OCI-LY1 (cell line): ENCODE measurements around the gene YWHAQ.

Experiments used
- EZH2 ChIP-seq: fragments of 200-600 bp; sonication (generic), shearing (Covaris generic); IDR thresholded peaks from 2 replicates; pipeline ENCODE4 v1.8.0; 2017; ENCODE audit warnings: borderline replicate concordance, mixed run types, mild to moderate bottlenecking, antibody characterized with exemption, low read length, moderate library complexity, mixed read lengths
- TF ChIP-seq, protein P1 (sequence below): fragments of 200-600 bp; sonication (generic), shearing (Covaris generic); IDR thresholded peaks from 2 replicates; pipeline ENCODE4 v1.5.1; 2017; ENCODE audit warnings: mild to moderate bottlenecking, antibody characterized with exemption, low read length, moderate library complexity, mixed read lengths

GRCh38 chr2:9613291-9613690 is 17.5 kb downstream of the YWHAQ start:
- TF ChIP-seq, protein P1, sequence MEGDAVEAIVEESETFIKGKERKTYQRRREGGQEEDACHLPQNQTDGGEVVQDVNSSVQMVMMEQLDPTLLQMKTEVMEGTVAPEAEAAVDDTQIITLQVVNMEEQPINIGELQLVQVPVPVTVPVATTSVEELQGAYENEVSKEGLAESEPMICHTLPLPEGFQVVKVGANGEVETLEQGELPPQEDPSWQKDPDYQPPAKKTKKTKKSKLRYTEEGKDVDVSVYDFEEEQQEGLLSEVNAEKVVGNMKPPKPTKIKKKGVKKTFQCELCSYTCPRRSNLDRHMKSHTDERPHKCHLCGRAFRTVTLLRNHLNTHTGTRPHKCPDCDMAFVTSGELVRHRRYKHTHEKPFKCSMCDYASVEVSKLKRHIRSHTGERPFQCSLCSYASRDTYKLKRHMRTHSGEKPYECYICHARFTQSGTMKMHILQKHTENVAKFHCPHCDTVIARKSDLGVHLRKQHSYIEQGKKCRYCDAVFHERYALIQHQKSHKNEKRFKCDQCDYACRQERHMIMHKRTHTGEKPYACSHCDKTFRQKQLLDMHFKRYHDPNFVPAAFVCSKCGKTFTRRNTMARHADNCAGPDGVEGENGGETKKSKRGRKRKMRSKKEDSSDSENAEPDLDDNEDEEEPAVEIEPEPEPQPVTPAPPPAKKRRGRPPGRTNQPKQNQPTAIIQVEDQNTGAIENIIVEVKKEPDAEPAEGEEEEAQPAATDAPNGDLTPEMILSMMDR, result no peak
- no peak for TF ChIP-seq EZH2
